GM12878 (cell line): ENCODE results near the gene SRC. TPM values are rescaled to one million over a fixed set of nuclear protein-coding genes. Genes with fewer than 3 reads are reported as not detected.

Source experiments
- ATAC-seq: fragments of 200-7000 bp; cut with Tn5 transposase; 3 replicates; pipeline ENCODE4 v1.9.1; 2020; ENCODE audit warnings: mild to moderate bottlenecking, moderate library complexity
- BruUV-seq: library from RNA; stranded (reverse); fragments of 400-500 nt; replicated peaks from 2 replicates; lab custom pipeline; 2021; lab: Mats Ljungman, UMichigan
- CTCF ChIA-PET: fragments of 300-600 bp; sonication (Branson Sonifier 250); formaldehyde crosslinking; extraction: SDS; loops from one replicate; lab custom pipeline; 2021; ENCODE audit warnings: inconsistent platforms; lab: Yijun Ruan, JAX
- POLR2A ChIA-PET: fragments of 350-600 bp; formaldehyde crosslinking; extraction: SDS; loops from one replicate; lab custom pipeline; 2021; ENCODE audit warnings: inconsistent platforms; lab: Charles Lee
- RAD21 ChIA-PET: fragments of 300-600 bp; sonication (Branson Sonifier 250); formaldehyde crosslinking; loops from one replicate; lab custom pipeline; 2023; ENCODE audit warnings: antibody characterized with exemption; ENCODE audit not compliant: unreplicated experiment; lab: Charles Lee
- SMC1A ChIA-PET: fragments of 300-600 bp; sonication (Branson Sonifier 250); formaldehyde crosslinking; loops from one replicate; lab custom pipeline; 2023; ENCODE audit not compliant: unreplicated experiment, uncharacterized antibody; lab: Charles Lee
- DNase-seq: peaks from one replicate; pipeline ENCODE4 v3.0.0-alpha.2; 2011; ENCODE audit warnings: low read depth, low spot score
- FAIRE-seq: peaks from 3 replicates; lab custom pipeline; 2011; peaks lifted over from hg19 to GRCh38; lab: Jason Lieb, UNC
- H2AFZ ChIP-seq: 2 replicates; pipeline ENCODE4 v1.6.0; 2011; ENCODE audit warnings: low read depth, low read length, control low read depth; ENCODE audit not compliant: control insufficient read depth
- H3K27ac ChIP-seq: 2 replicates; pipeline ENCODE4 v1.5.1; 2011; ENCODE audit warnings: control low read depth; ENCODE audit not compliant: control insufficient read depth, insufficient read depth
- H3K27me3 ChIP-seq, 2 experiments: replicated peaks in 1 of 2; 2 replicates each; pipeline versions ENCODE4 v1.6.0 to v1.6.1; 2011; ENCODE audit warnings: low read length in 1 of 2; ENCODE audit not compliant: control insufficient read depth in 2 of 2, insufficient read depth in 2 of 2
- H3K36me3 ChIP-seq, 2 experiments: 2 replicates each; pipeline ENCODE4 v1.5.1; 2011; ENCODE audit warnings: low read length in 1 of 2; ENCODE audit not compliant: control insufficient read depth in 2 of 2, insufficient read depth in 2 of 2
- H3K4me1 ChIP-seq: 2 replicates; pipeline ENCODE4 v1.6.1; 2011; ENCODE audit warnings: mild to moderate bottlenecking, low read length, moderate library complexity, mixed read lengths; ENCODE audit not compliant: control insufficient read depth, insufficient read depth
- H3K4me2 ChIP-seq: 2 replicates; pipeline ENCODE4 v1.6.0; 2011; ENCODE audit warnings: control low read depth; ENCODE audit not compliant: control insufficient read depth, insufficient read depth
- H3K4me3 ChIP-seq: fragments of 200-600 bp; sonication (generic); 2 replicates; pipeline ENCODE4 v1.5.1; 2016
- H3K79me2 ChIP-seq: 2 replicates; pipeline ENCODE4 v1.6.0; 2011; ENCODE audit warnings: low read length; ENCODE audit not compliant: control insufficient read depth, insufficient read depth
- H3K9ac ChIP-seq: 2 replicates; pipeline ENCODE4 v1.8.0; 2011; ENCODE audit warnings: low read length, control low read depth, mixed read lengths; ENCODE audit not compliant: control insufficient read depth, insufficient read depth
- H3K9me3 ChIP-seq: replicated peaks from 3 replicates; pipeline ENCODE4 v1.5.1; 2011; ENCODE audit warnings: mild to moderate bottlenecking, low read length; ENCODE audit not compliant: control insufficient read depth, insufficient read depth
- H4K20me1 ChIP-seq: 2 replicates; pipeline ENCODE4 v1.6.0; 2011; ENCODE audit not compliant: control insufficient read depth, insufficient read depth
- EED ChIP-seq: sonication (generic); IDR thresholded peaks from 2 replicates; pipeline ENCODE4 v1.6.1; 2016; ENCODE audit warnings: antibody characterized with exemption, low read depth
- IKZF1 ChIP-seq: fragments of 450-650 bp; conservative IDR thresholded peaks from 2 replicates; pipeline ENCODE4 v1.6.1; 2017; ENCODE audit warnings: antibody characterized with exemption, mild to moderate bottlenecking
- NFIC ChIP-seq: IDR thresholded peaks from 2 replicates; pipeline ENCODE4 v1.6.1; 2012; ENCODE audit warnings: low read depth, mild to moderate bottlenecking, inconsistent platforms, low read length, moderate library complexity
- POLR2A ChIP-seq: IDR thresholded peaks from 2 replicates; pipeline ENCODE4 v1.6.1; 2011; ENCODE audit warnings: low read depth, mild to moderate bottlenecking, low read length
- ZNF217 ChIP-seq: fragments of 450-650 bp; IDR thresholded peaks from 2 replicates; pipeline ENCODE4 v1.6.1; 2017; ENCODE audit warnings: antibody characterized with exemption, mild to moderate bottlenecking
- WGBS: methylation state at CpG from one replicate; pipeline ENCODE4 v1.1.6; 2016; ENCODE audit warnings: low lambda C conversion rate; ENCODE audit not compliant: insufficient replicate concordance, insufficient coverage; ENCODE audit errors: missing lambda C conversion rate; 5-methylcytosine and 5-hydroxymethylcytosine counted together
- in situ Hi-C: fragments of 300-500 bp; cut with MboI; formaldehyde crosslinking; loops from 9 replicates; pipeline ENCODE4 v1.14.3; 2018; ENCODE audit warnings: mixed read lengths
- intact Hi-C: fragments of 100-400 bp; cut with micrococcal nuclease; formaldehyde crosslinking; loops from one replicate; pipeline ENCODE4 v1.14.2; 2022; ENCODE audit not compliant: unreplicated experiment
- polyA plus RNA-seq, 11 experiments: library from polyadenylated mRNA; depleted of rRNA in 4 of 11; unstranded in 6 of 11; stranded (reverse) in 5 of 11; fragments of >200 nt; fragmentation: Nextera tagmentation in 4 of 11; fragmentation: Illumina TruSeq in 1 of 11; extraction: Ambion mirVana in 4 of 11; extraction: Trizol in 1 of 11; gene quantifications; 1 replicate in 1 of 11; 2 replicates in 10 of 11; pipeline versions ENCODE4 v1.2.1 to v1.2.3, GENCODE V29; 2011 to 2016; ENCODE audit warnings: inconsistent platforms in 2 of 11, missing spikeins in 2 of 11, low read depth in 1 of 11
- total RNA-seq, 4 experiments: library from RNA; depleted of rRNA in 3 of 4; stranded (reverse); fragments of >200 nt in 3 of 4; fragmentation: Illumina TruSeq in 1 of 4; extraction: Trizol in 1 of 4; gene quantifications; 2 replicates each; pipeline versions ENCODE4 v1.2.1 to v1.2.3, GENCODE V29; 2013 to 2021
- TF ChIP-seq, protein P1 (sequence below): IDR thresholded peaks from 2 replicates; pipeline ENCODE4 v1.6.1; 2011; ENCODE audit warnings: borderline replicate concordance, low read depth, mild to moderate bottlenecking, moderate library complexity, low read length; ENCODE audit not compliant: insufficient read depth, poor library complexity, severe bottlenecking
- TF ChIP-seq, protein P2 (sequence below): IDR thresholded peaks from 2 replicates; pipeline ENCODE4 v1.6.1; 2012; ENCODE audit warnings: low read depth, low read length, improper control_type of control experiment
- TF ChIP-seq, protein P3 (sequence below): fragments of 450-650 bp; IDR thresholded peaks from 2 replicates; pipeline ENCODE4 v1.6.1; 2017; ENCODE audit warnings: antibody characterized with exemption, mild to moderate bottlenecking, moderate library complexity
- TF ChIP-seq, protein P4 (sequence below): fragments of 450-650 bp; conservative IDR thresholded peaks from 2 replicates; pipeline ENCODE4 v1.6.1; 2017; ENCODE audit warnings: mild to moderate bottlenecking, moderate library complexity
- TF ChIP-seq, protein P5 (sequence below): IDR thresholded peaks from 2 replicates; pipeline ENCODE4 v1.6.1; 2011; ENCODE audit warnings: mild to moderate bottlenecking, low read depth, low read length, moderate library complexity; ENCODE audit not compliant: insufficient replicate concordance

Gene SRC
- total and polyA plus RNA-seq, 10 of the 15 experiments (the other 5 are each of a cell fraction or from before 2014, with no cell fraction given): 0.60 to 71.3 (median 27.2) TPM

DNA sequence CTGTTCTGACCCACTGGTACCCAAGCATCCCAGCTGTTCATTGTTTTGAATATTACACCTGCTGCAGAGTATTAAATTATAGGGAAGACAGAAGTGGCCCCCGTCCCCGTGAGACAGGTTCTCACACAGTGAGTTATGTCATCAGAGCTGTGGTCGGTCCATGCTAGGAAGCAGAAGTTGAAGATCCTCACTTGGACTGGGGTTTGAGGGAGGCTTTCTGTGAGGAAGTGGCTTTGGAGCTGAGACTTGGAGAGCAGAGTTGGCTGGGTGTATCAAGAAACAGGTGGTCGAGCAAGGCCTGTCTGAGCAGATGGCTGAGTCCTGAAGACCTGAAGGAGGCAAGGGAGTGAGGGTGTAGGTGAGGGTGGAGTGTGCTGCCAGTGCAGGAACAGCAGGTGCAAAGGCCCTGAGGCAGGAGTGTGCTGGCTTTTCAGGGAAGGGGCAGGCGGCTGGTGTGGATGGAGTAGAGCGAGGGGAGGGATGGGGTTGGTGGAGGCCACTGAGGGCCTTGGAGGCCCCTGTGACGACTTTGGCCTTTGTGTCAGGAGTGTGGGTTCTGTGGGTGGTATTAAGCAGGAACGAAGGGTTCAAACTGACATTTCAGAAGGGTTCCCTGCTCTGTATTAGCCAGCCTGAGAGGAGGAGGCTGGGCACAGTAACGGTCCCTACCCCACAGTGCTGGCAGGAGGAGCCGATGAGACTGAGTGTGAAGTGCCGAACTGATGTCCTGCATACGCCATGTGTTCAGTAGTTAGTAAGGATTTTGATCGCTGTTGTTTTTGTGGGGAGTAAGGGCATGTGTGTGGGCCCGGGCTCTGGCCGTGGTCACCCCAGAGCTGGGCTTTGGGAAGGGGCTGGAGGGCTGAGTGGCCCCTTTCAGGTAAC is 11.8 kb downstream of the SRC start:
- FAIRE-seq: no peak
- ChIA-PET RAD21 (interaction anchor here (0.6 to 1.7 kb wide), 7 partner anchors 8 to 82 kb away, joined by 3 to 8 read pairs (median 5); no protein-coding TSS in a partner anchor), SMC1A (interaction anchor here (1.1 to 1.9 kb wide), 9 partner anchors 7 to 93 kb away, joined by 3 to 10 read pairs (median 5); no protein-coding TSS in a partner anchor), CTCF (interaction anchor here (1.4 kb wide), 1 partner anchor 9 kb away, joined by 6 read pairs; no protein-coding TSS in a partner anchor), POLR2A (interaction anchor here (0.6 to 2.3 kb wide), 7 partner anchors 9 to 80 kb away, joined by 4 to 8 read pairs (median 4); partner anchors contain the start of gene SRC)
- Histone ChIP-seq H3K4me3 (no peak overlapping the region), H3K79me2 (peaks cover 85% of the 10 kb centered on the region), H2AFZ (no peak overlapping the region), H3K9me3 (no peaks in the 10 kb centered on the region), H3K27me3 (no peaks in the 10 kb centered on the region), H3K9ac (peak overlapping the region; percentile 52; the same call in 1 of the 2 replicates), H3K36me3 (peaks cover 12 to 35% of the 10 kb centered on the region in 2 experiments; a peak in 3 of 4 replicates), H3K4me2 (peak overlapping the region; percentile 56), H3K27ac (peak overlapping the region; percentile 59), H4K20me1 (0 out of 2 replicates have a peak, but pooled peaks cover 3% of the 10 kb centered on the region), H3K4me1 (peaks cover 32% of the 10 kb centered on the region)
- 78% methylated on average over 15 of the region's 15 CpGs for WGBS
- no peak for DNase-seq
- BruUV-seq: no TSS peak
- in situ Hi-C loops: no loop called here
- ATAC-seq: peak; percentile 45
- intact Hi-C loops: no loop called here
- TF ChIP-seq, protein P1, sequence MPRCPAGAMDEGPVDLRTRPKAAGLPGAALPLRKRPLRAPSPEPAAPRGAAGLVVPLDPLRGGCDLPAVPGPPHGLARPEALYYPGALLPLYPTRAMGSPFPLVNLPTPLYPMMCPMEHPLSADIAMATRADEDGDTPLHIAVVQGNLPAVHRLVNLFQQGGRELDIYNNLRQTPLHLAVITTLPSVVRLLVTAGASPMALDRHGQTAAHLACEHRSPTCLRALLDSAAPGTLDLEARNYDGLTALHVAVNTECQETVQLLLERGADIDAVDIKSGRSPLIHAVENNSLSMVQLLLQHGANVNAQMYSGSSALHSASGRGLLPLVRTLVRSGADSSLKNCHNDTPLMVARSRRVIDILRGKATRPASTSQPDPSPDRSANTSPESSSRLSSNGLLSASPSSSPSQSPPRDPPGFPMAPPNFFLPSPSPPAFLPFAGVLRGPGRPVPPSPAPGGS: no peak
- TF ChIP-seq POLR2A (no peak), ZNF217 (no peak), NFIC (no peak), IKZF1 (peak; percentile 43; the same call in 1 of the 2 replicates), EED (peak; percentile 55)
- TF ChIP-seq, protein P2, sequence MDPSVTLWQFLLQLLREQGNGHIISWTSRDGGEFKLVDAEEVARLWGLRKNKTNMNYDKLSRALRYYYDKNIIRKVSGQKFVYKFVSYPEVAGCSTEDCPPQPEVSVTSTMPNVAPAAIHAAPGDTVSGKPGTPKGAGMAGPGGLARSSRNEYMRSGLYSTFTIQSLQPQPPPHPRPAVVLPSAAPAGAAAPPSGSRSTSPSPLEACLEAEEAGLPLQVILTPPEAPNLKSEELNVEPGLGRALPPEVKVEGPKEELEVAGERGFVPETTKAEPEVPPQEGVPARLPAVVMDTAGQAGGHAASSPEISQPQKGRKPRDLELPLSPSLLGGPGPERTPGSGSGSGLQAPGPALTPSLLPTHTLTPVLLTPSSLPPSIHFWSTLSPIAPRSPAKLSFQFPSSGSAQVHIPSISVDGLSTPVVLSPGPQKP: no peak
- TF ChIP-seq, protein P3, sequence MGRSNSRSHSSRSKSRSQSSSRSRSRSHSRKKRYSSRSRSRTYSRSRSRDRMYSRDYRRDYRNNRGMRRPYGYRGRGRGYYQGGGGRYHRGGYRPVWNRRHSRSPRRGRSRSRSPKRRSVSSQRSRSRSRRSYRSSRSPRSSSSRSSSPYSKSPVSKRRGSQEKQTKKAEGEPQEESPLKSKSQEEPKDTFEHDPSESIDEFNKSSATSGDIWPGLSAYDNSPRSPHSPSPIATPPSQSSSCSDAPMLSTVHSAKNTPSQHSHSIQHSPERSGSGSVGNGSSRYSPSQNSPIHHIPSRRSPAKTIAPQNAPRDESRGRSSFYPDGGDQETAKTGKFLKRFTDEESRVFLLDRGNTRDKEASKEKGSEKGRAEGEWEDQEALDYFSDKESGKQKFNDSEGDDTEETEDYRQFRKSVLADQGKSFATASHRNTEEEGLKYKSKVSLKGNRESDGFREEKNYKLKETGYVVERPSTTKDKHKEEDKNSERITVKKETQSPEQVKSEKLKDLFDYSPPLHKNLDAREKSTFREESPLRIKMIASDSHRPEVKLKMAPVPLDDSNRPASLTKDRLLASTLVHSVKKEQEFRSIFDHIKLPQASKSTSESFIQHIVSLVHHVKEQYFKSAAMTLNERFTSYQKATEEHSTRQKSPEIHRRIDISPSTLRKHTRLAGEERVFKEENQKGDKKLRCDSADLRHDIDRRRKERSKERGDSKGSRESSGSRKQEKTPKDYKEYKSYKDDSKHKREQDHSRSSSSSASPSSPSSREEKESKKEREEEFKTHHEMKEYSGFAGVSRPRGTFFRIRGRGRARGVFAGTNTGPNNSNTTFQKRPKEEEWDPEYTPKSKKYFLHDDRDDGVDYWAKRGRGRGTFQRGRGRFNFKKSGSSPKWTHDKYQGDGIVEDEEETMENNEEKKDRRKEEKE: no peak
- TF ChIP-seq, protein P4, sequence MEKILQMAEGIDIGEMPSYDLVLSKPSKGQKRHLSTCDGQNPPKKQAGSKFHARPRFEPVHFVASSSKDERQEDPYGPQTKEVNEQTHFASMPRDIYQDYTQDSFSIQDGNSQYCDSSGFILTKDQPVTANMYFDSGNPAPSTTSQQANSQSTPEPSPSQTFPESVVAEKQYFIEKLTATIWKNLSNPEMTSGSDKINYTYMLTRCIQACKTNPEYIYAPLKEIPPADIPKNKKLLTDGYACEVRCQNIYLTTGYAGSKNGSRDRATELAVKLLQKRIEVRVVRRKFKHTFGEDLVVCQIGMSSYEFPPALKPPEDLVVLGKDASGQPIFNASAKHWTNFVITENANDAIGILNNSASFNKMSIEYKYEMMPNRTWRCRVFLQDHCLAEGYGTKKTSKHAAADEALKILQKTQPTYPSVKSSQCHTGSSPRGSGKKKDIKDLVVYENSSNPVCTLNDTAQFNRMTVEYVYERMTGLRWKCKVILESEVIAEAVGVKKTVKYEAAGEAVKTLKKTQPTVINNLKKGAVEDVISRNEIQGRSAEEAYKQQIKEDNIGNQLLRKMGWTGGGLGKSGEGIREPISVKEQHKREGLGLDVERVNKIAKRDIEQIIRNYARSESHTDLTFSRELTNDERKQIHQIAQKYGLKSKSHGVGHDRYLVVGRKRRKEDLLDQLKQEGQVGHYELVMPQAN: no peak
- TF ChIP-seq, protein P5, sequence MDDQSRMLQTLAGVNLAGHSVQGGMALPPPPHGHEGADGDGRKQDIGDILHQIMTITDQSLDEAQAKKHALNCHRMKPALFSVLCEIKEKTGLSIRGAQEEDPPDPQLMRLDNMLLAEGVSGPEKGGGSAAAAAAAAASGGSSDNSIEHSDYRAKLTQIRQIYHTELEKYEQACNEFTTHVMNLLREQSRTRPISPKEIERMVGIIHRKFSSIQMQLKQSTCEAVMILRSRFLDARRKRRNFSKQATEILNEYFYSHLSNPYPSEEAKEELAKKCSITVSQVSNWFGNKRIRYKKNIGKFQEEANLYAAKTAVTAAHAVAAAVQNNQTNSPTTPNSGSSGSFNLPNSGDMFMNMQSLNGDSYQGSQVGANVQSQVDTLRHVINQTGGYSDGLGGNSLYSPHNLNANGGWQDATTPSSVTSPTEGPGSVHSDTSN: no peak
